PC-9 (cell line): ENCODE measurements around the gene PC. TPM values are rescaled to one million over a fixed set of nuclear protein-coding genes. Genes with fewer than 3 reads are reported as not detected.

Experiments
- BruUV-seq: library from RNA; stranded (reverse); fragments of 400-500 nt; replicated peaks from 2 replicates; lab custom pipeline; 2021; lab: Mats Ljungman, UMichigan
- CTCF ChIA-PET: fragments of 300-600 bp; sonication (Branson Sonifier 250); formaldehyde crosslinking; loops from one replicate; lab custom pipeline; 2022; ENCODE audit warnings: antibody characterized with exemption; lab: Charles Lee
- POLR2A ChIA-PET: fragments of 300-600 bp; sonication (Branson Sonifier 250); formaldehyde crosslinking; loops from one replicate; lab custom pipeline; 2022; ENCODE audit warnings: antibody characterized with exemption; ENCODE audit not compliant: unreplicated experiment; lab: Charles Lee
- DNase-seq, 2 experiments: peaks; one replicate each; pipeline versions ENCODE4 v3.0.0 to v3.0.0-alpha.2; 2015 to 2022; ENCODE audit warnings: mixed read lengths in 1 of 2
- H2AFZ ChIP-seq: fragments of 200-600 bp; sonication (generic); 2 replicates; pipeline ENCODE4 v1.8.1; 2017; ENCODE audit warnings: antibody characterized with exemption
- H3F3A ChIP-seq: fragments of 200-600 bp; sonication (generic); 2 replicates; pipeline ENCODE4 v1.8.1; 2017; ENCODE audit warnings: antibody characterized with exemption, mild to moderate bottlenecking, low read depth; ENCODE audit not compliant: insufficient read depth
- H3K27ac ChIP-seq: fragments of 200-600 bp; sonication (generic); 2 replicates; pipeline ENCODE4 v1.6.1; 2016; ENCODE audit warnings: mixed run types
- H3K27me3 ChIP-seq: fragments of 200-600 bp; sonication (generic); 2 replicates; pipeline ENCODE4 v1.6.1; 2016; ENCODE audit warnings: low read depth, mixed run types; ENCODE audit not compliant: insufficient read depth
- H3K36me3 ChIP-seq: fragments of 200-600 bp; sonication (generic); 2 replicates; pipeline ENCODE4 v1.6.1; 2016; ENCODE audit warnings: low read depth, mixed run types
- H3K4me1 ChIP-seq: fragments of 200-600 bp; sonication (generic); replicated peaks from 2 replicates; pipeline ENCODE4 v1.6.1; 2016; ENCODE audit warnings: mixed run types; ENCODE audit not compliant: insufficient read depth
- H3K4me2 ChIP-seq: fragments of 200-600 bp; sonication (generic); 2 replicates; pipeline ENCODE4 v1.6.1; 2017; ENCODE audit warnings: mixed run types
- H3K4me3 ChIP-seq: fragments of 200-600 bp; sonication (generic); 2 replicates; pipeline ENCODE4 v1.6.1; 2016; ENCODE audit warnings: mixed run types
- H3K79me2 ChIP-seq: fragments of 200-600 bp; sonication (generic); 2 replicates; pipeline ENCODE4 v1.6.1; 2017; ENCODE audit warnings: low read depth, mixed run types
- H3K9me2 ChIP-seq: fragments of 200-600 bp; sonication (generic); 2 replicates; pipeline ENCODE4 v1.8.1; 2017; ENCODE audit warnings: mild to moderate bottlenecking; ENCODE audit not compliant: insufficient read depth
- H3K9me3 ChIP-seq: fragments of 200-600 bp; sonication (generic); 2 replicates; pipeline ENCODE4 v1.8.1; 2016; ENCODE audit warnings: low read depth; ENCODE audit not compliant: insufficient read depth
- H4K20me1 ChIP-seq: fragments of 200-600 bp; sonication (generic); 2 replicates; pipeline ENCODE4 v1.8.1; 2017; ENCODE audit not compliant: insufficient read depth
- EZH2 ChIP-seq: fragments of 200-600 bp; sonication (generic); IDR thresholded peaks from 2 replicates; pipeline ENCODE4 v1.8.0; 2017; ENCODE audit warnings: antibody characterized with exemption, low read depth
- intact Hi-C: fragments of 100-400 bp; cut with micrococcal nuclease; formaldehyde crosslinking; loops from one replicate; pipeline ENCODE4 v1.10.0; 2022; ENCODE audit not compliant: unreplicated experiment
- total RNA-seq: library from RNA; stranded (reverse); gene quantifications from 2 replicates; pipeline ENCODE4 v1.2.3, GENCODE V29; 2021
- TF ChIP-seq, protein P1 (sequence below): fragments of 200-600 bp; sonication (generic); conservative IDR thresholded peaks from 2 replicates; pipeline ENCODE4 v1.6.1; 2017; ENCODE audit warnings: mixed run types, antibody characterized with exemption, mild to moderate bottlenecking, moderate library complexity

The PC gene
- total RNA-seq, 1 experiment from 2014 or later: 38.9 TPM

DNA sequence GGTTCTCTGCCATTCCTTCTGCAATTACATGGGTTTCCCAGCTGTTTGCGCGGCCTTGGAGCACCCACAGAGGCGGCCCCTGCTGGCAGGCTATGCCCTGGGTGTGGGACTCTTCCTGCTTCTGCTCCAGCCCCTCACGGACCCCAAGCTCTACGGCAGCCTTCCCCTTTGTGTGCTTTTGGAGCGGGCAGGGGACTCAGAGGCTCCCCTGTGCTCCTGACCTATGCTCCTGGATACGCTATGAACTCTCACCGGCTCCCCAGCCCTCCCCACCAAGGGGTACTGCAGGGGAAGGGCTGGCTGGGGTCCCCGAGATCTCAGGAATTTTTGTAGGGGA is 112.3 kb downstream of the PC start:
- Histone ChIP-seq H3K79me2 (peaks cover 54% of the 10 kb centered on the region), H3K27ac (peak overlapping the region; percentile 66), H3K4me1 (peaks cover 57% of the 10 kb centered on the region), H3K4me3 (no peak overlapping the region), H2AFZ (no peak overlapping the region), H3K27me3 (no peaks in the 10 kb centered on the region), H3K4me2 (peak overlapping the region; percentile 91), H3F3A (peaks cover 44% of the 10 kb centered on the region), H3K9me3 (no peaks in the 10 kb centered on the region), H3K9me2 (no peaks in the 10 kb centered on the region), H4K20me1 (peaks cover 9% of the 10 kb centered on the region; the same call in 1 of the 2 replicates), H3K36me3 (peaks cover 13% of the 10 kb centered on the region; the same call in 1 of the 2 replicates)
- BruUV-seq: no TSS peak
- CTCF ChIA-PET: interaction anchor here (0.5 to 1.0 kb wide), 3 partner anchors 10 to 427 kb away, joined by 4 to 8 read pairs (median 4); no protein-coding TSS in a partner anchor
- intact Hi-C loops: loop anchor here (2.0 to 10.0 kb wide), 3 partner anchors 177 to 529 kb away; partner anchors contain the start of genes CLCF1, RHOD and SYT12
- TF ChIP-seq, protein P1, sequence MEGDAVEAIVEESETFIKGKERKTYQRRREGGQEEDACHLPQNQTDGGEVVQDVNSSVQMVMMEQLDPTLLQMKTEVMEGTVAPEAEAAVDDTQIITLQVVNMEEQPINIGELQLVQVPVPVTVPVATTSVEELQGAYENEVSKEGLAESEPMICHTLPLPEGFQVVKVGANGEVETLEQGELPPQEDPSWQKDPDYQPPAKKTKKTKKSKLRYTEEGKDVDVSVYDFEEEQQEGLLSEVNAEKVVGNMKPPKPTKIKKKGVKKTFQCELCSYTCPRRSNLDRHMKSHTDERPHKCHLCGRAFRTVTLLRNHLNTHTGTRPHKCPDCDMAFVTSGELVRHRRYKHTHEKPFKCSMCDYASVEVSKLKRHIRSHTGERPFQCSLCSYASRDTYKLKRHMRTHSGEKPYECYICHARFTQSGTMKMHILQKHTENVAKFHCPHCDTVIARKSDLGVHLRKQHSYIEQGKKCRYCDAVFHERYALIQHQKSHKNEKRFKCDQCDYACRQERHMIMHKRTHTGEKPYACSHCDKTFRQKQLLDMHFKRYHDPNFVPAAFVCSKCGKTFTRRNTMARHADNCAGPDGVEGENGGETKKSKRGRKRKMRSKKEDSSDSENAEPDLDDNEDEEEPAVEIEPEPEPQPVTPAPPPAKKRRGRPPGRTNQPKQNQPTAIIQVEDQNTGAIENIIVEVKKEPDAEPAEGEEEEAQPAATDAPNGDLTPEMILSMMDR: no peak
- TF ChIP-seq EZH2: no peak
- DNase-seq: no peak
- POLR2A ChIA-PET: interaction anchor here (0.5 to 0.6 kb wide), 2 partner anchors 10 to 102 kb away, joined by 3 to 13 read pairs; no protein-coding TSS in a partner anchor

DNA sequence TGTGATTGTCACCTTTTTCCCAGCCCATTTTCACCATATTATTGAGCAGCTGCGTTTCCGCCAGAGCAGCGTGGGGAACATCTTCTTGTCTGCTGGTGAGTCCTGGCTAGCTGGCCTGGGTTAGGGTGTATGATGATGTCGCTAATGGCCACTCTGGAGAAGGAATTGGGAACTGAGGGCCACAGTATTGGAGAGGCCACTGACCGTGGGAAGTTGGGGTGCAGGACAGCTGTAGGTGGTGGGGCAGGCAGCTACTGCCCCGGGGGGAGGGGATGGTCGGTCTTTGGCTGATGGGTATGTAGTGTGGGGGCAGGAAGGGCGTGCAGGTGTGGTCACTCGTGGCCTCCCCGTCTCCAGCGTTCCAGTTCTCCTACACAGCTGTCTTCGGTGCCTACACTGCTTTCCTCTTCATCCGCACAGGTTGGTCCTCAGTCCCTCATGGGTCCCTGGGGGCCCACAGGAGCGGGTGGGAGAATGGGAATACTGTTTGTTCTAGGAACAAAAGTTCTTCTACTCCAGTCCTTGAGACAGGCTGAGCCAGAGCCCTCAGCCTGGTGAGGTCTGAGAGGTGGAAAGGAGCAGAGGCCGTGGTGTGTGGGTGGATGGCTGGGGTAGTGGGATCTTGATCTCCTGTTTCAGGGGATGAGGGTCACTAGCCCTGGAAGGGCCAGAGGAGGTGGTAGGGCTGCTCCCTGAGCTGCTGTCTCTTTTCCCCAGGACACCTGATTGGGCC is 112.9 kb downstream of the PC start:
- Histone ChIP-seq H3K36me3 (peaks cover 13% of the 10 kb centered on the region; the same call in 1 of the 2 replicates), H3K4me2 (peak overlapping the region; percentile 91), H3K27me3 (no peaks in the 10 kb centered on the region), H4K20me1 (peaks cover 9% of the 10 kb centered on the region; the same call in 1 of the 2 replicates), H3K9me3 (no peaks in the 10 kb centered on the region), H3K9me2 (no peaks in the 10 kb centered on the region), H3K4me1 (peaks cover 57% of the 10 kb centered on the region), H3K79me2 (peaks cover 60% of the 10 kb centered on the region), H2AFZ (no peak overlapping the region), H3K27ac (peak overlapping the region; percentile 66), H3K4me3 (no peak overlapping the region), H3F3A (peaks cover 48% of the 10 kb centered on the region)
- ChIA-PET POLR2A (interaction anchor here (0.6 kb wide), 1 partner anchor 102 kb away, joined by 3 read pairs; no protein-coding TSS in a partner anchor), CTCF (no interaction called here)
- DNase-seq: no peak
- BruUV-seq: no TSS peak
- no peak for TF ChIP-seq EZH2
- TF ChIP-seq, protein P1: no peak
- intact Hi-C loops: loop anchor here (10.0 kb wide), 2 partner anchors 209 to 529 kb away; partner anchors contain the start of genes CLCF1 and RHOD

DNA sequence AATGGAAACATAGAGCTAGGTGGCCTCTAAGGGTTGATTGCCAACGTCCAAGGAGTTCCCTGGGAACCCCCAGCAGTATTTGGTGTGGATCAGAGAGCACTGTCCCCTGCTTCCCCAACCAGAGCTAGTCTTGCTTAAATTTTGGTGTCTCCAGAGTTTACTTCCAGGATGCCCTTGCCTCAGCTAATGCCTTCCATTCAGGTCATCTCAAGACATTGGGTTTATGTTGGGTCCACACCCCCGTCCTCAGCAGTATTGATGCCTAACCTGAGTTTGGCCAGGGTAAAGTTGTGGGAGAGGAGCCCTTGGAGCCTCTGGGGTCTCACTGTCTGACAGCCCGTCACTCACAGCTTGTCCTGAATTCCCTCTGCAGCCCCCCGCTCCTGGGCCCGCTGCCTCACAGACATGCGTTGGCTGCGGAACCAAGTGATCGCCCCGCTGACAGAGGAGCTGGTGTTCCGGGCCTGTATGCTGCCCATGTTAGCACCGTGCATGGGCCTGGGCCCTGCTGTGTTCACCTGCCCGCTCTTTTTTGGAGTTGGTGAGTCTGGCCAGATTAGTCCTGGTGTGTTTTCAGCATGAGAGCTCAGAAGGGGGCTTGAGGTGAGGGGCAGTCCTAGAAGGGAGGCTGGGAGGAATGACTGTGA is 113.6 kb downstream of the PC start:
- no peaks in the 10 kb centered on the region for H3K27me3 ChIP-seq
- H3K4me3 ChIP-seq: peak overlapping the region; percentile 94
- intact Hi-C loops: loop anchor here (5.0 to 10.0 kb wide), 3 partner anchors 133 to 530 kb away; partner anchors contain the start of genes C11orf86, CLCF1 and RHOD
- peaks cover 61% of the 10 kb centered on the region for H3K79me2 ChIP-seq
- H3K36me3 ChIP-seq: peaks cover 13% of the 10 kb centered on the region; the same call in 1 of the 2 replicates
- H3K27ac ChIP-seq: no peak overlapping the region
- peak overlapping the region; percentile 91 for H3K4me2 ChIP-seq
- CTCF ChIA-PET: interaction anchor here (0.6 to 1.0 kb wide), 3 partner anchors 12 to 344 kb away, joined by 4 to 9 read pairs (median 4); no protein-coding TSS in a partner anchor
- H3K9me3 ChIP-seq: no peaks in the 10 kb centered on the region
- no peak for DNase-seq
- TF ChIP-seq, protein P1: no peak
- TF ChIP-seq EZH2: no peak
- H3F3A ChIP-seq: peaks cover 55% of the 10 kb centered on the region
- no peaks in the 10 kb centered on the region for H3K9me2 ChIP-seq
- peaks cover 57% of the 10 kb centered on the region for H3K4me1 ChIP-seq
- BruUV-seq: no TSS peak
- POLR2A ChIA-PET: no interaction called here
- H4K20me1 ChIP-seq: peaks cover 9% of the 10 kb centered on the region; the same call in 1 of the 2 replicates
- H2AFZ ChIP-seq: no peak overlapping the region
